HG03342 (cell line): ENCODE measurements around the gene GLRX5.
"Not testable (repeated sequence)": the region's sequence is repeated elsewhere in the genome, so short reads cannot be mapped to it uniquely, and the experiment has no call there.

ENCODE experiments used
- ATAC-seq: cut with Tn5 transposase; IDR thresholded peaks from one replicate; pipeline ENCODE4 v1.9.1; 2021; ENCODE audit warnings: mild to moderate bottlenecking, moderate library complexity; ENCODE audit not compliant: unreplicated experiment

Gene GLRX5

GRCh38 chr14:95549656-95550585 lies 15.1 kb downstream of the GLRX5 start:
- ATAC-seq, result no peak

DNA sequence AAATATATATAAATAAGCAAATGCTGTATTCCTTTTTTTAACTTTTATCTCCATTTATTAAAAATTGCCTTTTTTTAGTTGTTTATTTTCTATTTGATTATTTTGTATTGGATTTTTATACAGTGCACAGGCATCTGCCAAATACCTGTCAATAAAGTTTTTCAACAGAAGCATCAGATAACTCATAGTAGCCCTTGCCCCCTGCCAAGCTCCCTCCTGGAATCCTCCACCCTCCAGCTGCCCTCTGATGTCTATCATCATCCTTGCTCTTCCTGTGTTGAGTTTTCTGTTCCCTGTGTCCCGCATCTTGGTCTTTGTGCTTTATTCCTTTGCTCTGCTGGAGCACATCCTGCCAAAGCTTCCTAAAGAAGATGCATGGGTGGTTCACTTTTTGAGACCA lies 16.6 kb downstream of the GLRX5 start:
- ATAC-seq, result no peak

- ATAC-seq, result no peak
Observed at GRCh38 chr14:95553141-95553540, 18.3 kb downstream of the GLRX5 start.

DNA sequence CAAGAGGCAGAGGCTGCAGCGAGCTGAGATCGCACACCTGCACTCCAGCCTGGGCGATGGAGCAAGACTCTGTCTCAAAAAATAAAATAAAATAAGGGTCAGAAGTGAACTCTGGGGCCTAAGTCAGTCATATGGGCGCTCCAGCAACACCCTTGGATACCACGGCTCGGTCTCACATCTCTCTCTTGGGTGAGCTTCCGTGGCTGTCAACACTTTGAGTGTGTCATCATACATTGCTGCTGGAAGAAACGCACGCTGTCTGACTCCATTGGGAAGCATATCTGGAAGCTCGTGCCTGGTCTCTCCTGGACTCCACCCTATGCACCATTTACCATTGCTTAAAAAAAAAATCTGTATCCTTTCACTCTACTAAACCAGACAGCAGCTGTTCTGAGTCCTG lies 20.2 kb downstream of the GLRX5 start:
- no peak for ATAC-seq

- no peak for ATAC-seq
Observed at GRCh38 chr14:95557291-95557690, 22.4 kb downstream of the GLRX5 start.

- no peak for ATAC-seq
Observed at GRCh38 chr14:95557832-95558231, 23.0 kb downstream of the GLRX5 start.

GRCh38 chr14:95559203-95559602 lies 24.4 kb downstream of the GLRX5 start:
- no peak for ATAC-seq

DNA sequence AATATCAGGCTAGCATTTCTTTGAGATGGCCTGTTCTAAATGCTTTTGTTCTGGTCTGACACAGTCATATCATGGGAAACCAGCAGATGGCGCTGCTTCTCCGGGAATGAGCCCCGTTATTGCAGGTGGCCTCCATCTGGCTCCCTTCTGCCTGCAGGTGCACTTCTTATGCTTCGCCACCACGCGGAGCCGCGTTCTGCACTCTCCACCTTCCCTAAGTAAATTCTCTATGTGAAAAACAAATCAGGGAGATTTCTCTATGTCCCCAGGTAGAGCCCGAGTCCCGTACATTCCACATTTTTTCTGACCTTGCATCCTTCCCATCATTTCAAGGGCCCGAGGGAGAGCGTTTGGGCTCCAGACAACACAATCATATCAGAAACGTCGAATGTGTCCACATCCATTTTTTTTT lies 26.2 kb downstream of the GLRX5 start:
- ATAC-seq, result peak; percentile 87

- no peak for ATAC-seq
Observed at GRCh38 chr14:95562892-95563685, 28.2 kb downstream of the GLRX5 start.

DNA sequence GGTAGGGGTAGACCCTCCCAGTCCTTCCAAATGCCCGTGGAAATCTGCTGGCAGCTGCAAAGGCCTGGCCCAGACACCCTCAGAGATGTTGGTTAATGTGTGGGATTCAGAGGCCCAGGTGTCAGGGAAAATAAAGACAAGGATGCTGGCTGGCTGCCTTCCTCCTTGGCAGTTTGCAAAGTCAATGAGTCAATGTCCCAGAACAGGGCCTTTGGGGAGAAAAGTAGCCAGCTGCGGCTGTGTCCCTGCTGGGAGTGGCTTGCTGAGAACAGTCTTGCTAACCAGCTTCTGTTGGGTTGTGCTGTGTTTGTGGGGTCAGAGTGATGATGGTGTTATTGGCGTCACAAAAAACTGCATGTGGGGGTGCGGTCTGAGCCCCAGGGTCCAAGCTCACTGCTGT lies 29.2 kb downstream of the GLRX5 start:
- ATAC-seq, result no peak

- ATAC-seq, result no peak
Observed at GRCh38 chr14:95569440-95569839, 34.6 kb downstream of the GLRX5 start.

GRCh38 chr14:95573313-95573712 lies 38.5 kb downstream of the GLRX5 start:
- no peak for ATAC-seq

DNA sequence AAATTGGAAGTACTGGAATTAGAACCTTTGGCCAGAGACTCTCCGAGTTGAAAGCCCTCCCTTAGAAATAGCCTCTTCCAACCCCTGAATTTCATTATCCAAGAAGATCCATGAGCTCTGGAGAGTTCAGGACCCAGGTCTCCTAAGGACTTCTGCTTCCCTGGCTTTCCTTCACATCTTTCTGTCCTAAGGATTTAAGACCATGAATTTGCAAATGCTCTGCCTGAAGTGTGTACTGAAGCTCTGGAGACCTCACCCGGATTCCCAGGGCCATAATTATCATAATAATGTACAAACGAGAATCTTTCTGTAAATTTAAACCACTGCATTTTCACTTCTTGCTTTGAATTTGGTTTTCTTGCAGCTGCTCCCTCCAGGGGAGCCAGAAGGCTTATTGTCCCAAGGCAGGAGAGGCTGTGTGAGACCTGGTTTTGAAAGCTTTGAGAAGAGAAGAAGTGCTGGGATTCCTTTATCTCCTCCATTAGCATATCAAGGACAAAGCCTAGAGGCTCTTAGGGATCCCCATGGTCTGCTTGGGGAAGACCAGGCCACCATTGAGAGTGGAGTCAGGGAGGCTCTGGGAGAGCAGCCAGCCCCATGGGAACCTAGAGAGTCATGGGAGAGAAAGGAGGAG lies 41.1 kb downstream of the GLRX5 start:
- ATAC-seq, result no peak

GRCh38 chr14:95577067-95577800 lies 42.4 kb downstream of the GLRX5 start:
- peak; percentile 96 for ATAC-seq

DNA sequence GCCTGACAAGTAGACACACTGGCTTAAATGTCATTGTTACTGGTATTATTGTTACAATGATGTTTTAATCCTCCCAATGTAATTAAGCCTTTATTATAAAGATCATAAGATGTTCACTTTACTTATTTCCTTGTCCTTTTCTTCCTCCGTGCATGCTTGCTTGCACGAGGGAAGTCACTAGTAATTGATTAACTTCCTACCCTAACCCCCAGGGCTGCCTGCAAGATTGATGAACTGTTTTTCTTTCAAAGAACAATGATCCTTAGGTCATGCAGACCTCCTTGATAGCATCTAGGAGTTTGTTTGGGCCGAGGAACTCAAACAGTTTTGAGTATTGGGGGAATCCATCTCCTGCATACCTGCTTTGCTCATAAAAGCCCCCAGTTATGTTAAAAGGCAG lies 43.0 kb downstream of the GLRX5 start:
- no peak for ATAC-seq

DNA sequence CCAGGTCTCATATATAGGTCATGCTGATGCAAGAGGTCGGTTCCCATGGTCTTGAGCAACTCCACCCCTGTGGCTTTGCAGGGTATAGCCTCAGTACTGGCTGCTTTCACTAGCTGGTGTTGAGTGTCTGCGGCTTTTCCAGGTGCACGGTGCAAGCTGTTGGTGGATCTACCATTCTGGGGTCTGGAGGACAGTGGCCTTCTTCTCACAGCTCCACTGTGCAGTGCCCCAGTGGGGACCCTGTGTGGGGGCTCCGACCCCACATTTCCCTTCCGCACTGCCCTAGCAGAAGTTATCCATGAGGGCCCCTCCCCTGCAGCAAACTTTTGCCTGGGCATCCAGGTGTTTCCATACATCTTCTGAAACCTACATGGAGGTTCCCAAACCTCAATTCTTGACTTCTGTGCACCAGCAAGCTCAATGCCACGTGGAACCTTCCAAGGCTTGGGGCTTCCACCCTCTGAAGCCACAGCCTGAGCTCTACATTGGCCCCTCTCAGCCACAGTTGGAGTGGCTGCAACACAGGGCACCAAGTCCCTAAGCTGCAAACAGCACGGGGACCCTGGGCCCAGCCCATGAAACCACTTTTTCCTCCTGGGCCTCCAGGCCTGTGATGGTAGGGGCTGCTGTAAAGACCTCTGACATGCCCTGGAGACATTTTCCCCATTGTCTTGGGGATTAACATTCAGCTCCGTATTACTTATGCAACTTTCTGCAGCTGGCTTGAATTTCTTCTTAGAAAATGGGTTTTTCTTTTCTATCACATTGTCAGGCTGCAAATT lies 49.2 kb downstream of the GLRX5 start:
- not testable (repeated sequence) for ATAC-seq

- ATAC-seq, result no peak
Observed at GRCh38 chr14:95585953-95586620, 51.2 kb downstream of the GLRX5 start.

DNA sequence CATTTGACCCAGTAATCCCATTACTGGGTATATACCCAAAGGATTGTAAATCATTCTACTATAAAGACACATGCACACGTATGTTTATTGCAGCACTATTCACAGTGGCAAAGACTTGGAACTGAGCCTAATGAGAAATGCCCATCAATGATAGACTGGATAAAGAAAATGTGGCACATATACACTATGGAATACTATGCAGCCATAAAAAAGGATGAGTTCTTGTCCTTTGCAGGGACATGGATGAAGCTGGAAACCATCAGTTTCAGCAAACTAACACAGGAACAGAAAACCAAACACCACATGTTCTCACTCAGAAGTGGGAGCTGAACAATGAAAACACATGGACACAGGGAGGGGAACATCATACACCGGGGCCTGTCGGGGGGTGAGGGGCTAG lies 56.3 kb downstream of the GLRX5 start:
- not testable (repeated sequence) for ATAC-seq
